Ectodermal cell (in vitro differentiated cells): ENCODE results near the gene BGLAP.

Source experiments
- H3K27ac ChIP-seq: 2 replicates; pipeline ENCODE4 v1.7.0; 2013; ENCODE audit warnings: mild to moderate bottlenecking, low read depth, low read length; ENCODE audit not compliant: insufficient read depth, poor library complexity, severe bottlenecking
- H3K27me3 ChIP-seq: 2 replicates; pipeline ENCODE4 v1.7.0; 2013; ENCODE audit warnings: mild to moderate bottlenecking, low read length; ENCODE audit not compliant: insufficient read depth, control insufficient read depth, poor library complexity, severe bottlenecking
- H3K36me3 ChIP-seq: one replicate; pipeline ENCODE4 v1.7.0; 2013; ENCODE audit warnings: low read length; ENCODE audit not compliant: control insufficient read depth, insufficient read depth
- H3K4me1 ChIP-seq: one replicate; pipeline ENCODE4 v1.7.0; 2013; ENCODE audit warnings: low read length; ENCODE audit not compliant: control insufficient read depth, insufficient read depth
- H3K4me3 ChIP-seq: 2 replicates; pipeline ENCODE4 v1.7.0; 2013; ENCODE audit warnings: low read depth, low read length, control low read depth; ENCODE audit not compliant: insufficient read depth
- H3K9me3 ChIP-seq: 2 replicates; pipeline ENCODE4 v1.7.0; 2013; ENCODE audit warnings: mild to moderate bottlenecking, low read length, moderate library complexity; ENCODE audit not compliant: control insufficient read depth
- WGBS, 2 experiments: methylation state at CpG; one replicate each; pipeline ENCODE4 v1.1.7; 2013; ENCODE audit warnings: missing lambda C conversion rate in 2 of 2; 5-methylcytosine and 5-hydroxymethylcytosine counted together

The BGLAP gene

GRCh38 chr1:156284757-156285156 is 42.8 kb downstream of the BGLAP start:
- Histone ChIP-seq H3K4me1 (peaks cover 10% of the 10 kb centered on the region), H3K36me3 (no peaks in the 10 kb centered on the region), H3K27me3 (no peaks in the 10 kb centered on the region), H3K27ac (no peak overlapping the region), H3K9me3 (no peaks in the 10 kb centered on the region), H3K4me3 (no peak overlapping the region)
- 89 to 91% methylated on average over 4 of the region's 4 CpGs for WGBS, 2 experiments

DNA sequence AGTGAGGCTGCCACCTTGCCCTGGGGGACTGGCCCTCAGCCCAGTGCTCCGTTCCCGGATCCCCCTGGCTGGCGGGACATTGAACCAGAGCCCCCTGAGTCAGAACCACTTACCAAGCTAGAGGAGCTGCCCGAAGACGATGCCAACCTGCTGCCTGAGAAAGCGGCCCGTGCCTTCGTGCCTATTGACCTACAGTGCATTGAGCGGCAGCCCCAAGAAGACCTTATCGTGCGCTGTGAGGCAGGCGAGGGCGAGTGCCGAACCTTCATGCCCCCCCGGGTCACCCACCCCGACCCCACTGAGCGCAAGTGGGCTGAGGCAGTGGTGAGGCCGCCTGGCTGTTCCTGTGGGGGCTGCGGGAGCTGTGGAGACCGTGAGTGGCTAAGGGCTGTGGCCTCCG is 43.5 kb downstream of the BGLAP start:
- H3K4me3 ChIP-seq, result no peak overlapping the region
- 95 to 97% methylated on average over 21 of the region's 21 CpGs for WGBS, 2 experiments
- H3K36me3 ChIP-seq, result no peaks in the 10 kb centered on the region
- H3K9me3 ChIP-seq, result no peaks in the 10 kb centered on the region
- H3K27ac ChIP-seq, result no peak overlapping the region
- peaks cover 10% of the 10 kb centered on the region for H3K4me1 ChIP-seq
- no peaks in the 10 kb centered on the region for H3K27me3 ChIP-seq

DNA sequence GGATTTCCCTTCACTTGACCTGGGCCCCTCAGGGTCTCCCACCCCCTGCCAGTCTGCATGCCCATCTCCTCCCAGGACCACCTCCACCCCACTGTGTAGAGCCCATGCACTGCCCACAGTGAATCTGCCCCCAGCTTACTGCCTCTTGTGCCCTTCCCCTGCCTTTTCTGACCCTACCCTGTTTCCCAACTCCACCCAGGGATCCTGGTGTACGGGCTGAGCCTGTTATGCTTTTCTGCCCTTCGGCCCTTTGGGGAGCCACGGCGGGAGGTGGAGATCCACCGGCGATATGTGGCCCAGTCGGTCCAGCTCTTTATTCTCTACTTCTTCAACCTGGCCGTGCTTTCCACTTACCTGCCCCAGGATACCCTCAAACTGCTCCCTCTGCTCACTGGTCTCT is 44.1 kb downstream of the BGLAP start:
- WGBS, 2 experiments, result 93% methylated on average over 8 of the region's 8 CpGs
- Histone ChIP-seq H3K9me3 (no peaks in the 10 kb centered on the region), H3K36me3 (no peaks in the 10 kb centered on the region), H3K4me1 (peaks cover 8% of the 10 kb centered on the region), H3K27ac (no peak overlapping the region), H3K4me3 (no peak overlapping the region), H3K27me3 (no peaks in the 10 kb centered on the region)

GRCh38 chr1:156289857-156290256 is 47.9 kb downstream of the BGLAP start:
- no peak overlapping the region for H3K27ac ChIP-seq
- H3K4me1 ChIP-seq, result peaks cover 4% of the 10 kb centered on the region
- H3K27me3 ChIP-seq, result no peaks in the 10 kb centered on the region
- no peaks in the 10 kb centered on the region for H3K9me3 ChIP-seq
- no peaks in the 10 kb centered on the region for H3K36me3 ChIP-seq
- no peak overlapping the region for H3K4me3 ChIP-seq

DNA sequence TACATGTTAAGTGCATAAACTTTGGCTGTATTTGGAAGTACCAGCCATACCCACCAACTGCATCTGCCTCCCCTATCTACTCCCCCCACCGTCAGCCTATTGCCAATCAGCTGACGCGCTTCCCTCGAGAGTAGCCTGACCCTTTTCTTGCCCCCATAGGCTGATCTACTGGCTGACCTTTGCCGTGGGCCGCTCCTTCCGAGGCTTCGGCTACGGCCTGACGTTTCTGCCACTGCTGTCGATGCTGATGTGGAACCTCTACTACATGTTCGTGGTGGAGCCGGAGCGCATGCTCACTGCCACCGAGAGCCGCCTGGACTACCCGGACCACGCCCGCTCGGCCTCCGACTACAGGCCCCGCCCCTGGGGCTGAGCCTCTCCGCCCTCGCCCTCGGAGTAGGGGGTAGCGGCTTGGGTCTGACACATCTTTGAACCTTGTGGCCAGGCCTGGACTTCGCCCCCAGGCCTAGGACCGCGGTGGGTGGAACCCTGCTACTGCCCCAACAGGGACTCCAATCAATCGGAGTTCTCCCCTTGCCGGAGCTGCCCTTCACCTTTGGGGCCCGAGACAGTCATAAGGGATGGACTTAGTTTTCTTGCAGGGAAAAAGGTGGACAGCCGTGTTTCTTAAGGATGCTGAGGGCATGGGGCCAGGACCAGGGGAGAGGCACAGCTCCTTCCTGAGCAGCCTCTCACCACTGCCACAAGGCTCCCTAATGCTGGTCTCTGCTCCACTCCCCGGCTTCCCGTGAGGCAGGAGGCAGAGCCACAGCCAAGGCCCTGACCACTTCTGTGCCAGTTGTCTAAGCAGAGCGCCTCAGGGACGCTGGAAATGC is 49.5 kb downstream of the BGLAP start:
- Histone ChIP-seq H3K4me1 (peaks cover 7% of the 10 kb centered on the region), H3K27me3 (no peaks in the 10 kb centered on the region), H3K4me3 (peak overlapping the region; percentile 37), H3K27ac (peak overlapping the region; percentile 9), H3K9me3 (no peaks in the 10 kb centered on the region), H3K36me3 (no peaks in the 10 kb centered on the region)
- 21 to 22% methylated on average over 37 of the region's 37 CpGs for WGBS, 2 experiments
